ENCODE data around the gene MAPT.

GRCh38 chr17:46059486-46059885, 165.1 kb downstream of the MAPT start:
- TF ChIP-seq CTCF (IDR thresholded peaks at IDR 0.05; ENCODE audit: borderline replicate concordance, extremely low read depth, low read length, poor library complexity, severe bottlenecking) (no peak), EZH2 (IDR thresholded peaks at IDR 0.05; ENCODE audit: borderline replicate concordance, low read depth, low read length, severe bottlenecking) (no peak)
